HEK293 (cell line): ENCODE results near the gene RBM4.

Experiments used
- CTCF ChIA-PET: fragments of 350-600 bp; formaldehyde crosslinking; extraction: SDS; loops from one replicate; lab custom pipeline; 2021; ENCODE audit warnings: antibody characterized with exemption; lab: Yijun Ruan, JAX
- POLR2A ChIA-PET: fragments of 300-600 bp; formaldehyde crosslinking; extraction: SDS; loops from one replicate; lab custom pipeline; 2020; ENCODE audit warnings: antibody characterized with exemption, inconsistent platforms; lab: Yijun Ruan, JAX
- H3K27ac ChIP-seq: fragments of 200-500 bp; sonication (Bioruptor generic); 2 replicates; pipeline ENCODE4 v1.5.1; 2014; ENCODE audit warnings: low read depth, low read length, control low read depth, inconsistent platforms; ENCODE audit errors: extremely low read depth
- H3K36me3 ChIP-seq, 2 experiments: fragments of 200-500 bp in 1 of 2; sonication (Bioruptor generic) in 1 of 2; 1 replicate in 1 of 2; 2 replicates in 1 of 2; pipeline ENCODE4 v1.5.1; 2014 to 2017; ENCODE audit warnings: inconsistent platforms in 2 of 2, low read length in 2 of 2; ENCODE audit not compliant: control insufficient read depth in 2 of 2, insufficient read depth in 1 of 2
- H3K4me1 ChIP-seq: fragments of 200-500 bp; sonication (Bioruptor generic); 2 replicates; pipeline ENCODE4 v1.5.1; 2014; ENCODE audit warnings: mild to moderate bottlenecking, low read length, inconsistent platforms; ENCODE audit not compliant: control insufficient read depth, insufficient read depth
- H3K4me3 ChIP-seq: 2 replicates; pipeline ENCODE4 v1.5.1; 2011; ENCODE audit warnings: low read depth, mild to moderate bottlenecking, control low read depth, low read length, moderate library complexity
- H3K9me3 ChIP-seq: fragments of 200-500 bp; sonication (Bioruptor generic); 2 replicates; pipeline ENCODE4 v1.5.1; 2014; ENCODE audit warnings: low read depth, low read length, inconsistent platforms; ENCODE audit not compliant: control insufficient read depth, insufficient read depth
- HOXC10 ChIP-seq: sonication (generic); formaldehyde crosslinking; IDR thresholded peaks from 2 replicates; pipeline ENCODE4 v1.8.1; 2023; ENCODE audit warnings: mild to moderate bottlenecking, missing genetic modification reagents
- KLF16 ChIP-seq: fragments of 450-650 bp; formaldehyde crosslinking; IDR thresholded peaks from 2 replicates; pipeline ENCODE4 v1.5.1; 2017; ENCODE audit warnings: missing biosample characterization, missing genetic modification characterization
- PRDM1 ChIP-seq: fragments of 450-650 bp; formaldehyde crosslinking; IDR thresholded peaks from 2 replicates; pipeline ENCODE4; 2016; ENCODE audit warnings: missing biosample characterization, missing genetic modification characterization
- RBAK ChIP-seq: fragments of 450-650 bp; formaldehyde crosslinking; IDR thresholded peaks from 2 replicates; pipeline ENCODE4 v1.5.1; 2016; ENCODE audit warnings: missing biosample characterization, missing genetic modification characterization
- SCRT1 ChIP-seq: fragments of 450-650 bp; formaldehyde crosslinking; IDR thresholded peaks from 2 replicates; pipeline ENCODE4 v1.5.1; 2016; ENCODE audit warnings: missing biosample characterization, missing genetic modification characterization, borderline replicate concordance
- SP3 ChIP-seq: fragments of 450-650 bp; formaldehyde crosslinking; IDR thresholded peaks from 2 replicates; pipeline ENCODE4 v1.5.1; 2016; ENCODE audit warnings: missing biosample characterization, missing genetic modification characterization
- SP7 ChIP-seq: fragments of 450-650 bp; formaldehyde crosslinking; IDR thresholded peaks from 2 replicates; pipeline ENCODE4 v1.5.1; 2016; ENCODE audit warnings: missing biosample characterization, missing genetic modification characterization
- WT1 ChIP-seq: fragments of 450-650 bp; formaldehyde crosslinking; IDR thresholded peaks from 2 replicates; pipeline ENCODE4 v1.5.1; 2016; ENCODE audit warnings: missing biosample characterization, missing genetic modification characterization
- ZBTB8A ChIP-seq: fragments of 450-650 bp; formaldehyde crosslinking; IDR thresholded peaks from 2 replicates; pipeline ENCODE4 v1.5.1; 2016; ENCODE audit warnings: missing biosample characterization, missing genetic modification characterization
- ZNF16 ChIP-seq: fragments of 450-650 bp; formaldehyde crosslinking; IDR thresholded peaks from 2 replicates; pipeline ENCODE4 v1.5.1; 2016; ENCODE audit warnings: low read depth, missing biosample characterization, missing genetic modification characterization
- ZNF223 ChIP-seq: fragments of 450-650 bp; formaldehyde crosslinking; IDR thresholded peaks from 2 replicates; pipeline ENCODE4 v1.5.1; 2016; ENCODE audit warnings: missing biosample characterization, missing genetic modification characterization
- ZNF404 ChIP-seq: fragments of 450-650 bp; formaldehyde crosslinking; IDR thresholded peaks from 2 replicates; pipeline ENCODE4 v1.5.1; 2017; ENCODE audit warnings: missing biosample characterization, missing genetic modification characterization
- ZNF510 ChIP-seq: fragments of 450-650 bp; formaldehyde crosslinking; IDR thresholded peaks from 2 replicates; pipeline ENCODE4 v1.5.1; 2018; ENCODE audit warnings: mild to moderate bottlenecking, missing genetic modification characterization, missing biosample characterization; ENCODE audit not compliant: insufficient replicate concordance
- ZNF530 ChIP-seq: fragments of 450-650 bp; formaldehyde crosslinking; IDR thresholded peaks from 2 replicates; pipeline ENCODE4 v1.5.1; 2016; ENCODE audit warnings: low read depth, missing biosample characterization, missing genetic modification characterization
- ZNF544 ChIP-seq: fragments of 450-650 bp; formaldehyde crosslinking; IDR thresholded peaks from 2 replicates; pipeline ENCODE4 v1.5.0; 2017; ENCODE audit warnings: missing biosample characterization, missing genetic modification characterization
- ZNF555 ChIP-seq: fragments of 450-650 bp; formaldehyde crosslinking; conservative IDR thresholded peaks from 2 replicates; pipeline ENCODE4 v1.5.1; 2017; ENCODE audit warnings: missing biosample characterization, mild to moderate bottlenecking, missing genetic modification characterization, inconsistent platforms
- ZNF560 ChIP-seq: fragments of 450-650 bp; formaldehyde crosslinking; IDR thresholded peaks from 2 replicates; pipeline ENCODE4 v1.5.1; 2017; ENCODE audit warnings: missing biosample characterization, missing genetic modification characterization, borderline replicate concordance
- ZNF610 ChIP-seq: fragments of 450-650 bp; formaldehyde crosslinking; IDR thresholded peaks from 2 replicates; pipeline ENCODE4 v1.5.1; 2016; ENCODE audit warnings: missing biosample characterization, missing genetic modification characterization, borderline replicate concordance
- ZNF624 ChIP-seq: fragments of 450-650 bp; formaldehyde crosslinking; IDR thresholded peaks from 2 replicates; pipeline ENCODE4 v1.5.1; 2017; ENCODE audit warnings: missing biosample characterization, missing genetic modification characterization
- ZNF677 ChIP-seq: fragments of 450-650 bp; IDR thresholded peaks from 2 replicates; pipeline ENCODE4 v1.5.0; 2018; ENCODE audit warnings: missing biosample characterization, mild to moderate bottlenecking, missing genetic modification characterization, moderate library complexity
- ZNF76 ChIP-seq: fragments of 450-650 bp; formaldehyde crosslinking; IDR thresholded peaks from 2 replicates; pipeline ENCODE4; 2016; ENCODE audit warnings: low read depth, missing biosample characterization, missing genetic modification characterization, borderline replicate concordance
- TF ChIP-seq, protein P1 (sequence below): fragments of 450-650 bp; formaldehyde crosslinking; IDR thresholded peaks from 2 replicates; pipeline ENCODE4 v1.5.1; 2016; ENCODE audit warnings: missing biosample characterization, missing genetic modification characterization
- TF ChIP-seq, protein P2 (sequence below): IDR thresholded peaks from 2 replicates; pipeline ENCODE4 v1.6.1; 2011; ENCODE audit warnings: mild to moderate bottlenecking, low read depth, low read length, borderline replicate concordance
- TF ChIP-seq, protein P3 (sequence below): fragments of 450-650 bp; IDR thresholded peaks from 2 replicates; pipeline ENCODE4 v1.5.1; 2018; ENCODE audit warnings: missing biosample characterization, missing genetic modification characterization

RBM4 gene

DNA sequence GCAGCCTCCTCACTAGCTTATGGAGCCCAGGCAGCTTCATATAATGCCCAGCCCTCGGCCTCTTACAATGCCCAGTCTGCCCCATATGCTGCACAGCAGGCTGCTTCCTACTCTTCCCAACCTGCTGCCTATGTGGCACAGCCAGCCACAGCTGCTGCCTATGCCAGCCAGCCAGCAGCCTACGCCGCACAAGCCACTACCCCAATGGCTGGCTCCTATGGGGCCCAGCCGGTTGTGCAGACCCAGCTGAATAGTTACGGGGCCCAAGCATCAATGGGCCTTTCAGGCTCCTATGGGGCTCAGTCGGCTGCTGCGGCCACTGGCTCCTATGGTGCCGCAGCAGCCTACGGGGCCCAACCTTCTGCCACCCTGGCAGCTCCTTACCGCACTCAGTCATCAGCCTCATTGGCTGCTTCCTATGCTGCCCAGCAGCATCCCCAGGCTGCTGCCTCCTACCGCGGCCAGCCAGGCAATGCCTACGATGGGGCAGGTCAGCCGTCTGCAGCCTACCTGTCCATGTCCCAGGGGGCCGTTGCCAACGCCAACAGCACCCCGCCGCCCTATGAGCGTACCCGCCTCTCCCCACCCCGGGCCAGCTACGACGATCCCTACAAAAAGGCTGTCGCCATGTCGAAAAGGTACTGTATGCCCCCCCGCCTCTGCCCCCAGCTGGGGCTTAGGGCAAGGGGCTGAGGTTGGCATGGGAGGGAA is 13.3 kb upstream of the RBM4 start:
- H3K4me3 ChIP-seq, result no peak overlapping the region
- POLR2A ChIA-PET, result interaction anchor here (1.3 to 7.0 kb wide), 3 partner anchors 9 to 20 kb away, joined by 3 to 42 read pairs (median 15); partner anchors contain the start of genes RBM14 and RBM4
- H3K9me3 ChIP-seq, result no peaks in the 10 kb centered on the region
- TF ChIP-seq ZNF510 (tag by site-specific recombination) (no peak), WT1 (tag by site-specific recombination) (no peak), ZNF76 (tag by site-specific recombination) (no peak), SP3 (tag by site-specific recombination) (no peak), ZNF530 (tag by site-specific recombination) (no peak), ZNF544 (tag by site-specific recombination) (no peak), ZNF610 (tag by site-specific recombination) (no peak), ZNF404 (no peak), SP7 (tag by site-specific recombination) (no peak), ZNF624 (tag by site-specific recombination) (no peak), SCRT1 (tag by site-specific recombination) (no peak), ZNF223 (tag by site-specific recombination) (no peak)
- TF ChIP-seq, protein P1, sequence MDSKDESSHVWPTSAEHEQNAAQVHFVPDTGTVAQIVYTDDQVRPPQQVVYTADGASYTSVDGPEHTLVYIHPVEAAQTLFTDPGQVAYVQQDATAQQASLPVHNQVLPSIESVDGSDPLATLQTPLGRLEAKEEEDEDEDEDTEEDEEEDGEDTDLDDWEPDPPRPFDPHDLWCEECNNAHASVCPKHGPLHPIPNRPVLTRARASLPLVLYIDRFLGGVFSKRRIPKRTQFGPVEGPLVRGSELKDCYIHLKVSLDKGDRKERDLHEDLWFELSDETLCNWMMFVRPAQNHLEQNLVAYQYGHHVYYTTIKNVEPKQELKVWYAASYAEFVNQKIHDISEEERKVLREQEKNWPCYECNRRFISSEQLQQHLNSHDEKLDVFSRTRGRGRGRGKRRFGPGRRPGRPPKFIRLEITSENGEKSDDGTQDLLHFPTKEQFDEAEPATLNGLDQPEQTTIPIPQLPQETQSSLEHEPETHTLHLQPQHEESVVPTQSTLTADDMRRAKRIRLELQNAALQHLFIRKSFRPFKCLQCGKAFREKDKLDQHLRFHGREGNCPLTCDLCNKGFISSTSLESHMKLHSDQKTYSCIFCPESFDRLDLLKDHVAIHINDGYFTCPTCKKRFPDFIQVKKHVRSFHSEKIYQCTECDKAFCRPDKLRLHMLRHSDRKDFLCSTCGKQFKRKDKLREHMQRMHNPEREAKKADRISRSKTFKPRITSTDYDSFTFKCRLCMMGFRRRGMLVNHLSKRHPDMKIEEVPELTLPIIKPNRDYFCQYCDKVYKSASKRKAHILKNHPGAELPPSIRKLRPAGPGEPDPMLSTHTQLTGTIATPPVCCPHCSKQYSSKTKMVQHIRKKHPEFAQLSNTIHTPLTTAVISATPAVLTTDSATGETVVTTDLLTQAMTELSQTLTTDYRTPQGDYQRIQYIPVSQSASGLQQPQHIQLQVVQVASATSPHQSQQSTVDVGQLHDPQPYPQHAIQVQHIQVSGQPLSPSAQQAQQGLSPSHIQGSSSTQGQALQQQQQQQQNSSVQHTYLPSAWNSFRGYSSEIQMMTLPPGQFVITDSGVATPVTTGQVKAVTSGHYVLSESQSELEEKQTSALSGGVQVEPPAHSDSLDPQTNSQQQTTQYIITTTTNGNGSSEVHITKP (tag by site-specific recombination), result no peak
- TF ChIP-seq, protein P2, sequence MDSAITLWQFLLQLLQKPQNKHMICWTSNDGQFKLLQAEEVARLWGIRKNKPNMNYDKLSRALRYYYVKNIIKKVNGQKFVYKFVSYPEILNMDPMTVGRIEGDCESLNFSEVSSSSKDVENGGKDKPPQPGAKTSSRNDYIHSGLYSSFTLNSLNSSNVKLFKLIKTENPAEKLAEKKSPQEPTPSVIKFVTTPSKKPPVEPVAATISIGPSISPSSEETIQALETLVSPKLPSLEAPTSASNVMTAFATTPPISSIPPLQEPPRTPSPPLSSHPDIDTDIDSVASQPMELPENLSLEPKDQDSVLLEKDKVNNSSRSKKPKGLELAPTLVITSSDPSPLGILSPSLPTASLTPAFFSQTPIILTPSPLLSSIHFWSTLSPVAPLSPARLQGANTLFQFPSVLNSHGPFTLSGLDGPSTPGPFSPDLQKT, result no peak
- TF ChIP-seq, protein P3, sequence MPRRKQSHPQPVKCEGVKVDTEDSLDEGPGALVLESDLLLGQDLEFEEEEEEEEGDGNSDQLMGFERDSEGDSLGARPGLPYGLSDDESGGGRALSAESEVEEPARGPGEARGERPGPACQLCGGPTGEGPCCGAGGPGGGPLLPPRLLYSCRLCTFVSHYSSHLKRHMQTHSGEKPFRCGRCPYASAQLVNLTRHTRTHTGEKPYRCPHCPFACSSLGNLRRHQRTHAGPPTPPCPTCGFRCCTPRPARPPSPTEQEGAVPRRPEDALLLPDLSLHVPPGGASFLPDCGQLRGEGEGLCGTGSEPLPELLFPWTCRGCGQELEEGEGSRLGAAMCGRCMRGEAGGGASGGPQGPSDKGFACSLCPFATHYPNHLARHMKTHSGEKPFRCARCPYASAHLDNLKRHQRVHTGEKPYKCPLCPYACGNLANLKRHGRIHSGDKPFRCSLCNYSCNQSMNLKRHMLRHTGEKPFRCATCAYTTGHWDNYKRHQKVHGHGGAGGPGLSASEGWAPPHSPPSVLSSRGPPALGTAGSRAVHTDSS (tag by site-specific recombination), result no peak
- H3K4me1 ChIP-seq, result 0 out of 2 replicates have a peak, but pooled peaks cover 3% of the 10 kb centered on the region
- no peak overlapping the region for H3K27ac ChIP-seq
- peaks cover 13 to 98% of the 10 kb centered on the region in 2 experiments; a peak in 2 of 3 replicates for H3K36me3 ChIP-seq
- CTCF ChIA-PET, result interaction anchor here (1.7 kb wide), 1 partner anchor 32 kb away, joined by 4 read pairs; the partner anchor contains the start of genes CCDC87 and CCS

DNA sequence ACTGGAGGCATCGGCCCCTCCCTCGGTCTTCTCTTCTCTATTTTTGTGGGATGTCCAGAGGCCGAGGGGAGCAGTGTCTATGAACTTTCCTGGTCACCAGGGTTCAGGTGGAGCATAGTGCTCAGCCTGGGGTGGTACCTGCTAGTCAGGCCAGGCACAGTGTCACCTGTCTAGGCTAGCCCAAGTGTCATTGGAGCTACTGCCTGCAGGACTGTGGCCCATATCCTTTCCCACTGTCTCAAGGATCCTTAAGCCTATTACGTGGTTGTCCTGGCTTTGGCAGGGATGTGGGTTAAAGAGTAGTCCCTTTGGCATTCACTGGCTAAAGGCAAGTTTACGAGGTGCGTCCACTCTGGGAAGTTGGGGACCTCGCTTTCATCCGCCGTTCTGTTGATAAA is 12.8 kb upstream of the RBM4 start:
- CTCF ChIA-PET, result interaction anchor here (1.7 kb wide), 1 partner anchor 33 kb away, joined by 4 read pairs; the partner anchor contains the start of genes CCDC87 and CCS
- Histone ChIP-seq H3K4me3 (no peak overlapping the region), H3K27ac (no peak overlapping the region), H3K36me3 (peaks cover 16 to 97% of the 10 kb centered on the region in 2 experiments; a peak in 2 of 3 replicates), H3K9me3 (no peaks in the 10 kb centered on the region), H3K4me1 (0 out of 2 replicates have a peak, but pooled peaks cover 3% of the 10 kb centered on the region)
- POLR2A ChIA-PET, result interaction anchor here (2.7 to 7.0 kb wide), 2 partner anchors 9 to 12 kb away, joined by 15 to 42 read pairs; partner anchors contain the start of genes RBM14 and RBM4
- TF ChIP-seq ZNF560 (tag by site-specific recombination), result no peak
- TF ChIP-seq ZBTB8A (tag by site-specific recombination), result no peak
- TF ChIP-seq ZNF16 (tag by site-specific recombination), result no peak
- no peak for TF ChIP-seq KLF16 (tag by site-specific recombination)
- no peak for TF ChIP-seq ZNF555 (tag by site-specific recombination)
- TF ChIP-seq RBAK (tag by site-specific recombination), result no peak
- no peak for TF ChIP-seq ZNF677 (tag by site-specific recombination)
- TF ChIP-seq PRDM1 (tag by site-specific recombination), result no peak
- no peak for TF ChIP-seq HOXC10 (CRISPR knock-in tag)
